HCT116 (cell line): ENCODE measurements around the gene CALML3. TPM values are rescaled to one million over a fixed set of nuclear protein-coding genes. Genes with fewer than 3 reads are reported as not detected.

Source experiments
- ATAC-seq: fragments of 200-7000 bp; cut with Tn5 transposase; 2 replicates; pipeline ENCODE4 v1.9.1; 2020; ENCODE audit warnings: mild to moderate bottlenecking, moderate library complexity
- BruUV-seq: library from RNA; stranded (reverse); fragments of 400-500 nt; replicated peaks from 2 replicates; lab custom pipeline; 2021; lab: Mats Ljungman, UMichigan
- CTCF ChIA-PET: fragments of 300-600 bp; sonication (Branson Sonifier 250); formaldehyde crosslinking; loops from one replicate; lab custom pipeline; 2021; ENCODE audit warnings: antibody characterized with exemption; lab: Charles Lee
- POLR2A ChIA-PET: fragments of 300-600, 350-600 bp; sonication (Branson Sonifier 250); formaldehyde crosslinking; loops from one replicate; lab custom pipeline; 2021; ENCODE audit warnings: antibody characterized with exemption; lab: Charles Lee
- RAD21 ChIA-PET, 2 experiments: fragments of 300-600 bp; sonication (Branson Sonifier 250); formaldehyde crosslinking; loops; one replicate each; lab custom pipeline; 2023; ENCODE audit warnings: low total read pairs in 2 of 2; ENCODE audit not compliant: uncharacterized antibody in 2 of 2, unreplicated experiment in 2 of 2, low non-redundant PET in 1 of 2; lab: Charles Lee
- DNase-seq: peaks from one replicate; pipeline ENCODE4 v3.0.0-alpha.2; 2010; ENCODE audit warnings: low read depth, low spot score
- H2AFZ ChIP-seq: fragments of 200-600 bp; shearing (Covaris generic), sonication (generic); 2 replicates; pipeline ENCODE4 v1.6.1; 2017; ENCODE audit warnings: low read depth, mixed run types, mixed read lengths, antibody characterized with exemption, low read length; ENCODE audit not compliant: poor library complexity, severe bottlenecking
- H3K27ac ChIP-seq: 2 replicates; pipeline ENCODE4 v1.5.1; 2012; ENCODE audit warnings: low read depth, low read length
- H3K27me3 ChIP-seq: fragments of 200-600 bp; sonication (generic); 2 replicates; pipeline ENCODE4 v1.6.1; 2016; ENCODE audit warnings: mixed run types, low read length, mixed read lengths; ENCODE audit not compliant: insufficient read depth
- H3K36me3 ChIP-seq, 2 experiments: fragments of 200-500 bp in 1 of 2; fragments of 200-600 bp in 1 of 2; sonication (Bioruptor generic) in 1 of 2; sonication (generic) in 1 of 2; 2 replicates each; pipeline versions ENCODE4 v1.5.1 to v1.6.1; 2014 to 2016; ENCODE audit warnings: low read length in 2 of 2, inconsistent platforms in 1 of 2, mixed read lengths in 1 of 2, mixed run types in 1 of 2; ENCODE audit not compliant: insufficient read depth in 2 of 2, control insufficient read depth in 1 of 2
- H3K4me1 ChIP-seq, 2 experiments: fragments of 200-600 bp in 1 of 2; sonication (generic) in 1 of 2; 2 replicates each; pipeline versions ENCODE4 v1.5.1 to v1.6.1; 2012 to 2017; ENCODE audit warnings: low read length in 2 of 2, inconsistent platforms in 1 of 2, mild to moderate bottlenecking in 1 of 2, mixed read lengths in 1 of 2, mixed run types in 1 of 2, moderate library complexity in 1 of 2; ENCODE audit not compliant: insufficient read depth in 2 of 2, control insufficient read depth in 1 of 2
- H3K4me2 ChIP-seq: fragments of 200-600 bp; sonication (generic); 2 replicates; pipeline ENCODE4 v1.6.1; 2017; ENCODE audit warnings: mixed run types, low read length, mixed read lengths
- H3K4me3 ChIP-seq, 2 experiments: fragments of 200-600 bp in 1 of 2; sonication (generic) in 1 of 2; replicated peaks in 1 of 2; 2 replicates each; pipeline ENCODE4 v1.5.1; 2011 to 2016; ENCODE audit warnings: low read length in 2 of 2, control low read depth in 1 of 2, low read depth in 1 of 2, mild to moderate bottlenecking in 1 of 2, mixed read lengths in 1 of 2, mixed run types in 1 of 2
- H3K79me2 ChIP-seq: fragments of 200-600 bp; sonication (generic); 2 replicates; pipeline ENCODE4 v1.6.1; 2017; ENCODE audit warnings: mild to moderate bottlenecking, mixed run types, low read length, moderate library complexity, mixed read lengths; ENCODE audit not compliant: insufficient read depth
- H3K9ac ChIP-seq: fragments of 200-600 bp; sonication (generic); 2 replicates; pipeline ENCODE4 v1.6.1; 2016; ENCODE audit warnings: low read length, mixed read lengths
- H3K9me2 ChIP-seq: fragments of 200-600 bp; sonication (generic), shearing (Covaris generic); 2 replicates; pipeline ENCODE4 v1.6.1; 2017; ENCODE audit warnings: mixed run types, mild to moderate bottlenecking, moderate library complexity; ENCODE audit not compliant: insufficient read depth
- H3K9me3 ChIP-seq, 2 experiments: fragments of 200-500 bp in 1 of 2; fragments of 200-600 bp in 1 of 2; sonication (Bioruptor generic) in 1 of 2; sonication (generic) in 1 of 2; 2 replicates each; pipeline ENCODE4 v1.6.1; 2014 to 2017; ENCODE audit warnings: low read length in 2 of 2, mixed read lengths in 2 of 2, inconsistent platforms in 1 of 2, low read depth in 1 of 2, mild to moderate bottlenecking in 1 of 2, mixed run types in 1 of 2, moderate library complexity in 1 of 2; ENCODE audit not compliant: control insufficient read depth in 1 of 2, insufficient read depth in 1 of 2
- H4K20me1 ChIP-seq: fragments of 200-600 bp; sonication (generic), shearing (Covaris generic); 2 replicates; pipeline ENCODE4 v1.6.1; 2017; ENCODE audit warnings: mixed run types, mild to moderate bottlenecking, moderate library complexity; ENCODE audit not compliant: insufficient read depth
- CBX3 ChIP-seq: IDR thresholded peaks from 2 replicates; pipeline ENCODE4 v1.6.1; 2012; ENCODE audit warnings: low read depth
- CEBPB ChIP-seq: IDR thresholded peaks from 2 replicates; pipeline ENCODE4 v1.6.1; 2012; ENCODE audit warnings: low read depth
- EGR1 ChIP-seq: IDR thresholded peaks from 2 replicates; pipeline ENCODE4 v1.6.1; 2012; ENCODE audit warnings: low read depth
- ELF1 ChIP-seq: IDR thresholded peaks from 2 replicates; pipeline ENCODE4 v1.6.1; 2012; ENCODE audit warnings: low read depth, borderline replicate concordance
- EZH2 ChIP-seq: fragments of 200-600 bp; sonication (generic); IDR thresholded peaks from 2 replicates; pipeline ENCODE4 v1.6.1; 2017; ENCODE audit warnings: antibody characterized with exemption, mixed run types
- EZH2phosphoT487 ChIP-seq: fragments of 200-600 bp; IDR thresholded peaks from 2 replicates; pipeline ENCODE4 v1.6.1; 2018; ENCODE audit warnings: antibody characterized with exemption, borderline replicate concordance
- JUND ChIP-seq: IDR thresholded peaks from 2 replicates; pipeline ENCODE4 v1.6.1; 2012
- POLR2AphosphoS5 ChIP-seq: IDR thresholded peaks from 2 replicates; pipeline ENCODE4 v1.6.1; 2011; ENCODE audit warnings: mild to moderate bottlenecking, low read depth, low read length, moderate library complexity
- RAD21 ChIP-seq: IDR thresholded peaks from 2 replicates; pipeline ENCODE4 v1.6.1; 2012; ENCODE audit warnings: low read depth, mild to moderate bottlenecking
- SIN3A ChIP-seq: IDR thresholded peaks from 2 replicates; pipeline ENCODE4 v1.6.1; 2012; ENCODE audit warnings: low read depth
- SP1 ChIP-seq: IDR thresholded peaks from 2 replicates; pipeline ENCODE4 v1.6.1; 2012; ENCODE audit warnings: low read depth
- SRF ChIP-seq: IDR thresholded peaks from 2 replicates; pipeline ENCODE4 v1.6.1; 2012; ENCODE audit warnings: low read depth
- TCF7L2 ChIP-seq: IDR thresholded peaks from 2 replicates; pipeline ENCODE4 v1.7.0; 2011; ENCODE audit warnings: borderline replicate concordance, inconsistent platforms; ENCODE audit not compliant: insufficient read depth, insufficient read length; ENCODE audit errors: extremely low read depth
- YY1 ChIP-seq: IDR thresholded peaks from 2 replicates; pipeline ENCODE4 v1.6.1; 2011; ENCODE audit warnings: low read length, low read depth, moderate library complexity, mild to moderate bottlenecking; ENCODE audit not compliant: insufficient replicate concordance; ENCODE audit errors: extremely low read depth
- ZFX ChIP-seq: fragments of 450-650 bp; IDR thresholded peaks from 2 replicates; pipeline ENCODE4 v1.6.1; 2017
- ZNF274 ChIP-seq: fragments of 200-500 bp; sonication (Bioruptor generic); IDR thresholded peaks from 2 replicates; pipeline ENCODE4 v1.6.1; 2014; ENCODE audit warnings: mild to moderate bottlenecking, low read depth, low read length, inconsistent platforms
- intact Hi-C: fragments of 100-400 bp; cut with micrococcal nuclease; formaldehyde crosslinking; loops from 2 replicates; pipeline ENCODE4 v1.10.0; 2022
- total RNA-seq: library from RNA; stranded (reverse); gene quantifications from one replicate; pipeline ENCODE4 v1.2.1, GENCODE V29; 2021; ENCODE audit not compliant: unreplicated experiment
- TF ChIP-seq, protein P1 (sequence below): IDR thresholded peaks from 2 replicates; pipeline ENCODE4 v1.6.1; 2012

CALML3 gene
- total RNA-seq, 1 experiment from 2014 or later = not detected

DNA sequence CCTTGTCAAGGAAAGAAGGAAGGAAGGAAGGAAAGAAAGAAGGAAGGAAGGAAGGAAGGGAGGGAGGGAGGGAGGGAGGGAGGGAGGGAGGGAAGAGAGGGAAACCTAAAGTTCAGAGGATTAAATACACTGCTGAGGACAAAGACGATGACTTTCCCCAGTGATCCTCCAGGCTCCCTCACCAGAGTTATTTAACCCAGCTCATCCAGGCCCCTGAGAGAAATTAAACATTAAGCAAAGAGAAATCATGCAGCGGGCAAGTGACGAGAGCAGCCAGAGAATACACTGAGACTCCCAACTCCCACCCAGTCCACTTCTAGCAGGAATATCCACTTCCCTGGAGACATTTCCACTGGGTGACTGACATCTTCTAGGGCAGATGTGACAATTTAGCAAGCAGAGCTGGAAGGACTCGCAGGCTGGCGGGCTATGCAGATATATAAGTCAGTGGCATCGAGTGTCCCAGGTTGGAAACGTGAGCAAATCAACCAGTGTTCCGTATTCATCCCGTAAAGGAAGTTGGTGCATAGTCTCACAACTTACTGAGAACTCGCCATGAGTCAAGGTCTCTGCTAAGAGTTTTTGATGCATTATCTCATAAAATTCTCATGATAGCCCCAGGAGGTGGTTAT lies 48.7 kb downstream of the CALML3 start:
- TF ChIP-seq CEBPB (no peak), ZFX (no peak), JUND (no peak), SRF (no peak), TCF7L2 (no peak), EGR1 (no peak), EZH2phosphoT487 (no peak), RAD21 (no peak), SIN3A (no peak)
- TF ChIP-seq, protein P1, sequence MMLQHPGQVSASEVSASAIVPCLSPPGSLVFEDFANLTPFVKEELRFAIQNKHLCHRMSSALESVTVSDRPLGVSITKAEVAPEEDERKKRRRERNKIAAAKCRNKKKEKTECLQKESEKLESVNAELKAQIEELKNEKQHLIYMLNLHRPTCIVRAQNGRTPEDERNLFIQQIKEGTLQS = no peak
- H3K4me2 ChIP-seq = no peak overlapping the region
- no TSS peak for BruUV-seq
- no peak overlapping the region for H3K9ac ChIP-seq
- H4K20me1 ChIP-seq = no peaks in the 10 kb centered on the region
- ChIA-PET RAD21 (no interaction called here), CTCF (no interaction called here), POLR2A (no interaction called here)
- H3K27ac ChIP-seq = no peak overlapping the region
- no peak overlapping the region for H3K4me3 ChIP-seq
- intact Hi-C loops = no loop called here
- ATAC-seq = no peak
- H3K27me3 ChIP-seq = no peaks in the 10 kb centered on the region
- DNase-seq = no peak
- no peaks in the 10 kb centered on the region for H3K9me3 ChIP-seq
- no peak overlapping the region for H2AFZ ChIP-seq
- H3K4me1 ChIP-seq = no peaks in the 10 kb centered on the region
- H3K9me2 ChIP-seq = no peaks in the 10 kb centered on the region
- no peaks in the 10 kb centered on the region for H3K79me2 ChIP-seq
- no peaks in the 10 kb centered on the region for H3K36me3 ChIP-seq

DNA sequence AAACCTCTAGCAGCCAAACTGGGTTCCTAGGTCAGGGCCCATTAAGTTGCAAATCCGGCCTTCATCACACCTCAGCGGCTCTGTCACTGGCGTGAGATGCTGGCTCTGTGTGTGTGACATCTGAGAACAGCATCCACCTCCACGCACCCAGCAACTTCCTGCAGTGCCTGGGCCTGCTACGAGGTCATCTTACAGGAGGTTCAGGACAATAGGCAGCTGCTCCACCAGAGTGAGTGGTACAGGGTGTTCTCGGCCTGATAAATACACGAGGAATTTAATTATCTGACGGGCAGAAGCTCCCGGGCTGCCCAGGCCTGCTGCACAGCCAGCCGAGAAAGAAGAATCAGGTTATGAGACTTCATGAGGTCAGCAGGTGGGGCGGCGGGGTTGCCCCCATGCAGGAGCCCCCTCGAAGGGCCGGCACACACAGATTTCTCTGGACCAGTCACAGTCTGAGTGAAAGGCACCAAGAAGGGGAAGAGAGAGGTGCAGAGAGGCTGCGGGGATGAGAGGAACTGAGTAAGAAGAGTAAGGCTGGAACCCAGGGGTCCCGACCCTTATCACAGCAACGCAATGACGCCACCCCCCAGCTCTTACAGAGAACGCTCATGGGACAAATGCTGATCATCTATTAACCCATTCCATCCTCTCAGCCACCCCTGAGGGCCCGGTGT lies 49.3 kb downstream of the CALML3 start:
- no peak overlapping the region for H3K4me2 ChIP-seq
- no peaks in the 10 kb centered on the region for H3K4me1 ChIP-seq
- no peak for DNase-seq
- no peaks in the 10 kb centered on the region for H3K27me3 ChIP-seq
- ChIA-PET RAD21 (no interaction called here), POLR2A (no interaction called here), CTCF (no interaction called here)
- intact Hi-C loops = no loop called here
- no peaks in the 10 kb centered on the region for H3K9me2 ChIP-seq
- H3K4me3 ChIP-seq = no peak overlapping the region
- H3K9me3 ChIP-seq = no peaks in the 10 kb centered on the region
- no peak overlapping the region for H3K9ac ChIP-seq
- H2AFZ ChIP-seq = no peak overlapping the region
- BruUV-seq = no TSS peak
- H4K20me1 ChIP-seq = no peaks in the 10 kb centered on the region
- no peaks in the 10 kb centered on the region for H3K79me2 ChIP-seq
- H3K36me3 ChIP-seq = no peaks in the 10 kb centered on the region
- ATAC-seq = no peak
- no peak overlapping the region for H3K27ac ChIP-seq
- no peak for TF ChIP-seq SP1
- TF ChIP-seq TCF7L2 = no peak
- TF ChIP-seq RAD21 = no peak
- no peak for TF ChIP-seq POLR2AphosphoS5
- TF ChIP-seq CBX3 = no peak
- TF ChIP-seq JUND = no peak
- no peak for TF ChIP-seq ZFX
- TF ChIP-seq EZH2 = no peak
- no peak for TF ChIP-seq ELF1
- no peak for TF ChIP-seq SIN3A
- TF ChIP-seq, protein P1 = no peak
- no peak for TF ChIP-seq YY1
- TF ChIP-seq ZNF274 = no peak
- TF ChIP-seq EGR1 = no peak
